Thyroid gland (tissue), 4 donors: Measurements from ENCODE around the gene HK2. TPM values are rescaled to one million over a fixed set of nuclear protein-coding genes. Genes with fewer than 3 reads are reported as not detected.

ENCODE experiments used
- DNase-seq, 2 donors: peaks; one replicate each; pipeline ENCODE4 v3.0.0-alpha.2; 2019
- H3K27ac ChIP-seq, 3 donors: fragments of 200-600 bp; sonication (generic); 1 replicate in 2 of 3; 2 replicates in 1 of 3; pipeline ENCODE4 v1.5.1; 2016 to 2019; ENCODE audit warnings: mild to moderate bottlenecking in 1 of 3, moderate library complexity in 1 of 3
- H3K27me3 ChIP-seq: fragments of 200-600 bp; sonication (generic); one replicate; pipeline ENCODE4 v1.5.1; 2019
- H3K36me3 ChIP-seq, 2 donors: fragments of 200-600 bp; sonication (generic); one replicate each; pipeline ENCODE4 v1.5.1; 2016 to 2019
- H3K4me1 ChIP-seq, 2 donors: fragments of 200-600 bp; sonication (generic); one replicate each; pipeline ENCODE4 v1.5.1; 2017 to 2019
- H3K4me3 ChIP-seq, 3 donors: fragments of 200-600 bp; sonication (generic); replicated peaks in 1 of 3; 1 replicate in 2 of 3; 2 replicates in 1 of 3; pipeline ENCODE4 v1.5.1; 2016; ENCODE audit warnings: mild to moderate bottlenecking in 1 of 3
- H3K9me3 ChIP-seq: fragments of 200-600 bp; sonication (generic); one replicate; pipeline ENCODE4 v1.5.1; 2017
- POLR2A ChIP-seq, 2 donors: fragments of 450-650 bp; IDR thresholded peaks; one replicate each; pipeline ENCODE4 v1.6.1; 2017; ENCODE audit warnings: antibody characterized with exemption in 2 of 2, mild to moderate bottlenecking in 2 of 2, moderate library complexity in 1 of 2
- whole genome bisulfite sequencing, 2 donors: methylation state at CpG; one replicate each; pipeline ENCODE4 v1.1.5; 2017; 5-methylcytosine and 5-hydroxymethylcytosine counted together
- intact Hi-C: fragments of 100-400 bp; cut with DNase I; formaldehyde crosslinking; loops from one replicate; pipeline ENCODE4 v1.15.1; 2023
- total RNA-seq, 4 donors: library from RNA; depleted of rRNA; stranded (reverse); fragments of >200 nt; gene quantifications; one replicate each; pipeline ENCODE4 v1.2.3, GENCODE V29; 2016
- TF ChIP-seq, protein P1 (sequence below), 6 experiments: fragments of 200-600 bp in 3 of 6; fragments of 450-650 bp in 3 of 6; sonication (generic) in 3 of 6; IDR thresholded peaks; one replicate each; pipeline ENCODE4 v1.5.1; 2016 to 2019; ENCODE audit warnings: antibody characterized with exemption in 6 of 6, mild to moderate bottlenecking in 2 of 6, inconsistent platforms in 1 of 6, moderate library complexity in 1 of 6

The HK2 gene
- total RNA-seq, 4 donors from 2014 or later = 6.7 to 47.8 (median 26.9) TPM

DNA sequence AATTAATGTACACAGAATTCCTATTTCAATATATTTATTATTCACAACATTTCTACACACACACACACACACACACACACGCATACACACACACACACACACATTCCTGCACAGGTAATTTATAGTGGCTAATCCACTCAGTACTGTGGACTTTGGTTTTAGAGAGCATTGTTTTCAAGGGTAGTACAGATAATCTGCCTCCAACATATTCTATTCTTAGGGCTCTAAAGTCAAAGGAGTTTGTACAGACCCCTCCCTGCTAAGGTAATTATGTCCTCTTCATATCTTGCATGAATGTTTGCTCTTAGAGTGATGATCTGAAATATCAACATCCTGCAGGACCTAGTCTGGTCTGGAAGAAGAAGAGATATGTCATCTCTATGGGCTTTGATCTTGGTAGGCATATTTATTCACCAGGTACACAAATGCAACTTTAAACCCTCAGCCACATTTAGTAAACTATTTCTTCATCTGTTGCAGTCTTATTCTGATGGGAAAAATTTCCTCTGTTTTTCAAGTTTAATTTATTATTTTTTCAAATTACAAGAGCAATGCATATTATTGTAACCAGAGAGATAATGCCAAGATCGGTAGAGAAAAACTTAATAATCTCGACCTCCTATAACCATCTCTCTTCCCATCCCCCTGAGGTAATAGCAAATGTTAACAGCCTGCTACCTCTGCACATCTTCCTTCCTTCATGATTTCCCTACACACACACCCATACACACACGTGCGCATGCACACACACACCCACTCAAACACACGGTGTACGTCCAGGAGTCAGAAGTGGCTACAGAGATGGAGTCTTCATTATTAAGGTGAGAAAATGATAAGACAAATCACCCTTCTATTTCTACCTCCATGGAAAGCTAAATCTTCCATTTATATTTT lies 106.2 kb downstream of the HK2 start:
- no peak overlapping the region for H3K4me3 ChIP-seq
- TF ChIP-seq, protein P1, sequence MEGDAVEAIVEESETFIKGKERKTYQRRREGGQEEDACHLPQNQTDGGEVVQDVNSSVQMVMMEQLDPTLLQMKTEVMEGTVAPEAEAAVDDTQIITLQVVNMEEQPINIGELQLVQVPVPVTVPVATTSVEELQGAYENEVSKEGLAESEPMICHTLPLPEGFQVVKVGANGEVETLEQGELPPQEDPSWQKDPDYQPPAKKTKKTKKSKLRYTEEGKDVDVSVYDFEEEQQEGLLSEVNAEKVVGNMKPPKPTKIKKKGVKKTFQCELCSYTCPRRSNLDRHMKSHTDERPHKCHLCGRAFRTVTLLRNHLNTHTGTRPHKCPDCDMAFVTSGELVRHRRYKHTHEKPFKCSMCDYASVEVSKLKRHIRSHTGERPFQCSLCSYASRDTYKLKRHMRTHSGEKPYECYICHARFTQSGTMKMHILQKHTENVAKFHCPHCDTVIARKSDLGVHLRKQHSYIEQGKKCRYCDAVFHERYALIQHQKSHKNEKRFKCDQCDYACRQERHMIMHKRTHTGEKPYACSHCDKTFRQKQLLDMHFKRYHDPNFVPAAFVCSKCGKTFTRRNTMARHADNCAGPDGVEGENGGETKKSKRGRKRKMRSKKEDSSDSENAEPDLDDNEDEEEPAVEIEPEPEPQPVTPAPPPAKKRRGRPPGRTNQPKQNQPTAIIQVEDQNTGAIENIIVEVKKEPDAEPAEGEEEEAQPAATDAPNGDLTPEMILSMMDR (IDR thresholded peaks at IDR 0.05) = no peak
- no peak for TF ChIP-seq POLR2A (IDR thresholded peaks at IDR 0.05)
- WGBS, 2 donors = 87 to 94% methylated on average over 7 of the region's 7 CpGs
- DNase-seq = no peak
- H3K36me3 ChIP-seq = no peaks in the 10 kb centered on the region
- intact Hi-C loops = no loop called here
- H3K27ac ChIP-seq = no peak overlapping the region
- H3K27me3 ChIP-seq = no peaks in the 10 kb centered on the region
- H3K4me1 ChIP-seq = no peaks in the 10 kb centered on the region
- no peaks in the 10 kb centered on the region for H3K9me3 ChIP-seq

DNA sequence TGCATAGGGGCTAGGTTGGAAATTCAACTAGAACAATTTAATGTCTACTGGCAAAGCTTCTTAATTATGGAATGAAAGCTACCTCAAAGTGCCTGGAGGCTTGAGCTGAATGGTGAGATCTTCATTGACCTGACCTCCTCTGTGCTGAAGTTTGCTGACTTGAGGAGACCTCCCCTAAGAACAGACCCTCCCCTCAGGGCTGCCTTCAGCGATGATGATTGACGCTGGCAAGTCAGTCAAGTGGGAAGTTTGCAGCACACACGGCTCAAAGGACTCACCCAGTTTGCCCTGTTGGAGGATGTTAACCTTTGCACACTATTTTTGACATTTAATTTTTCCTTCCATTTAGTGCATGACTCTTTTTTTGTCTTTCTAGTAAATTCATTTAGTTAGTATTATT lies 107.4 kb downstream of the HK2 start:
- no peak overlapping the region for H3K27ac ChIP-seq
- H3K4me3 ChIP-seq = no peak overlapping the region
- no peak for TF ChIP-seq POLR2A (IDR thresholded peaks at IDR 0.05)
- TF ChIP-seq, protein P1 (IDR thresholded peaks at IDR 0.05) = no peak
- WGBS, 2 donors = 77 to 86% methylated on average over 3 of the region's 3 CpGs
- no peaks in the 10 kb centered on the region for H3K4me1 ChIP-seq
- intact Hi-C loops = no loop called here
- no peaks in the 10 kb centered on the region for H3K9me3 ChIP-seq
- no peak for DNase-seq
- H3K36me3 ChIP-seq = no peaks in the 10 kb centered on the region
- H3K27me3 ChIP-seq = no peaks in the 10 kb centered on the region

DNA sequence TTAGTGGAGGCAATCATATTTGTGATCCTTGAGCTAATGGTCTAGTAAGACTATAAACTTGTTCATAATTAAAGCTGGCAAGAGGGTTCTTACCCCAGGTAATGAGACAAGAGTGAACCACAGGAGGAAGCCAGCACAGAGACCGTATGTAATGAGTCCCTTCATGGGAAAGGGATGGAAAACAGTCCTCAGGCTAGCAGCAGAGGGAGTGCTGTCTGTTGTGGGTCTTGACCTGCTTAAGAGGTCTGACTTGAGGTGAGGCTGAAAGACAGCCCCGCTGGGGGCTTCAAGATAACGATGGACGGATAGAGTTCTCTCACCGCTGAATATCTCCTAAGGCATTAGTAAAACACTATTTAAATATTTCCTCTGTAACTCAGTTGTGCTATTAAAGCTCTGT lies 108.3 kb downstream of the HK2 start:
- 73 to 82% methylated on average over 5 of the region's 5 CpGs for WGBS, 2 donors

More for the DNA sequence above, 108.3 kb downstream of the HK2 start:
- Histone ChIP-seq H3K27ac (no peak overlapping the region), H3K9me3 (no peaks in the 10 kb centered on the region), H3K4me3 (no peak overlapping the region), H3K36me3 (no peaks in the 10 kb centered on the region), H3K4me1 (no peaks in the 10 kb centered on the region), H3K27me3 (no peaks in the 10 kb centered on the region)
- no peak for DNase-seq
- intact Hi-C loops = no loop called here
- TF ChIP-seq, protein P1 (IDR thresholded peaks at IDR 0.05) = no peak
- no peak for TF ChIP-seq POLR2A (IDR thresholded peaks at IDR 0.05)

Other genes with a start within 250 kb of the HK2 start
- 1 to 10 TPM in 3 of 4 donors, under 1 TPM in 1; 0.81 to 2.6 (median 1.8) TPM for gene M1AP, start 185.8 kb upstream of the HK2 start, total RNA-seq
- gene SEMA4F, start 179.9 kb upstream of the HK2 start, total RNA-seq = 1 to 10 TPM; 4.3 to 7.2 (median 6.1) TPM
- gene POLE4, start 124.5 kb downstream of the HK2 start, total RNA-seq = 10 to 100 TPM; 18.1 to 37.6 (median 26.6) TPM